ENCODE results near the gene PBLD.
"Not testable (repeated sequence)": the region's sequence is repeated elsewhere in the genome, so short reads cannot be mapped to it uniquely, and the experiment has no call there.

Gene PBLD

DNA sequence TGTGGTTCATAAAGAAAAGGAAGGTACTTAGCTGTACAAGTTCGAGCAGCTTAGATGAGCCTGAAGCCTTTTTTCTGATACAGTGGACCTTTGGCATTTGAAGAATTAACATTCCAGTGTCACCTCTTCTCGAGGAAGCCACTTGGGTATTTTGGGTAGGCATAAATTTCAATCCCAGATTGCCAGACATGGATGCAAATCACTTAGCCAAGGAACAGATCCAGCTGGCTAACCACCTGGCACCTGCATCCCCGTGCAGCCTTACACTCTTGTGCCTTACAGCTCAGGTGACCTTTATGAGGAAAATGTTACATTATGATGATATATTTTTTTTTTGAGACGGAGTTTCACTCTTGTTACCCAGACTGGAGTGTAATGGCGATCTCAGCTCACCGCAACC is 84.8 kb downstream of the PBLD start:
- H3K36me3 ChIP-seq (ENCODE audit: control insufficient read depth, low read length): no peaks in the 10 kb centered on the region
- H3K4me2 ChIP-seq (ENCODE audit: low read length): no peak overlapping the region
- H4K20me1 ChIP-seq (ENCODE audit: control insufficient read depth, insufficient read depth, low read depth, low read length): no peaks in the 10 kb centered on the region
- no peaks in the 10 kb centered on the region for H3K9me3 ChIP-seq (ENCODE audit: control insufficient read depth, insufficient read depth, low read length)
- TF ChIP-seq EZH2phosphoT487 (IDR thresholded peaks at IDR 0.05; ENCODE audit: borderline replicate concordance, low read length): no peak
- TF ChIP-seq, protein P1, sequence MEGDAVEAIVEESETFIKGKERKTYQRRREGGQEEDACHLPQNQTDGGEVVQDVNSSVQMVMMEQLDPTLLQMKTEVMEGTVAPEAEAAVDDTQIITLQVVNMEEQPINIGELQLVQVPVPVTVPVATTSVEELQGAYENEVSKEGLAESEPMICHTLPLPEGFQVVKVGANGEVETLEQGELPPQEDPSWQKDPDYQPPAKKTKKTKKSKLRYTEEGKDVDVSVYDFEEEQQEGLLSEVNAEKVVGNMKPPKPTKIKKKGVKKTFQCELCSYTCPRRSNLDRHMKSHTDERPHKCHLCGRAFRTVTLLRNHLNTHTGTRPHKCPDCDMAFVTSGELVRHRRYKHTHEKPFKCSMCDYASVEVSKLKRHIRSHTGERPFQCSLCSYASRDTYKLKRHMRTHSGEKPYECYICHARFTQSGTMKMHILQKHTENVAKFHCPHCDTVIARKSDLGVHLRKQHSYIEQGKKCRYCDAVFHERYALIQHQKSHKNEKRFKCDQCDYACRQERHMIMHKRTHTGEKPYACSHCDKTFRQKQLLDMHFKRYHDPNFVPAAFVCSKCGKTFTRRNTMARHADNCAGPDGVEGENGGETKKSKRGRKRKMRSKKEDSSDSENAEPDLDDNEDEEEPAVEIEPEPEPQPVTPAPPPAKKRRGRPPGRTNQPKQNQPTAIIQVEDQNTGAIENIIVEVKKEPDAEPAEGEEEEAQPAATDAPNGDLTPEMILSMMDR (IDR thresholded peaks at IDR 0.05; ENCODE audit: low read depth, low read length, poor library complexity, severe bottlenecking): no peak
- H3K79me2 ChIP-seq (ENCODE audit: control insufficient read depth, low read length): no peaks in the 10 kb centered on the region
- no peak overlapping the region for H3K4me3 ChIP-seq (ENCODE audit: low read length)
- H3K9me2 ChIP-seq (replicated peaks; ENCODE audit: control insufficient read depth, low read length): no peaks in the 10 kb centered on the region
- no peaks in the 10 kb centered on the region for H3F3A ChIP-seq (ENCODE audit: control insufficient read depth, insufficient read depth)
- no peak overlapping the region for H3K27ac ChIP-seq (ENCODE audit: low read depth, low read length)
- no peaks in the 10 kb centered on the region for H3K4me1 ChIP-seq (ENCODE audit: control insufficient read depth, low read length)
- H3K27me3 ChIP-seq (ENCODE audit: control insufficient read depth, low read length): no peaks in the 10 kb centered on the region

DNA sequence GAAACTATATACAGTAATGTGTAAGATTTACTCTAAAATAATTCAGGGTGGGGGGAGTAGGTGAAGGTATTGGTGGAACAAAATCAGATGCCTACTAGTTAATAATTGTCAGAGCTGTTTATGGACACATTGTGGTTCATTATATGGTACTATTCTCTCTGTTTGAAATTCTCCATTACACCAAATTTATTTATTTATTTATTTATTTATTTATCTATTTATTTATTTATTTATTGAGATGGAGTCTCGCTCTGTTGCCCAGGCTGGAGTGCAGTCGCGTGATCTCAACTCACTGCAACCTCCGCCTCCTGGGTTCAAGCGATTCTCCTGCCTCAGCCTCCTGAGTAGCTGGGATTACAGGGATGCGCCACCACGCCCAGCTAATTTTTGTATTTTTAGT is 86.3 kb downstream of the PBLD start:
- H3K9me3 ChIP-seq (ENCODE audit: control insufficient read depth, insufficient read depth, low read length); H3F3A ChIP-seq (ENCODE audit: control insufficient read depth, insufficient read depth); H3K4me2 ChIP-seq (ENCODE audit: low read length); H3K4me3 ChIP-seq (ENCODE audit: low read length); H3K27ac ChIP-seq (ENCODE audit: low read depth, low read length); H3K4me1 ChIP-seq (ENCODE audit: control insufficient read depth, low read length); H3K79me2 ChIP-seq (ENCODE audit: control insufficient read depth, low read length); H4K20me1 ChIP-seq (ENCODE audit: control insufficient read depth, insufficient read depth, low read depth, low read length); H3K36me3 ChIP-seq (ENCODE audit: control insufficient read depth, low read length); H3K27me3 ChIP-seq (ENCODE audit: control insufficient read depth, low read length); H3K9me2 ChIP-seq (replicated peaks; ENCODE audit: control insufficient read depth, low read length): not testable (repeated sequence)

DNA sequence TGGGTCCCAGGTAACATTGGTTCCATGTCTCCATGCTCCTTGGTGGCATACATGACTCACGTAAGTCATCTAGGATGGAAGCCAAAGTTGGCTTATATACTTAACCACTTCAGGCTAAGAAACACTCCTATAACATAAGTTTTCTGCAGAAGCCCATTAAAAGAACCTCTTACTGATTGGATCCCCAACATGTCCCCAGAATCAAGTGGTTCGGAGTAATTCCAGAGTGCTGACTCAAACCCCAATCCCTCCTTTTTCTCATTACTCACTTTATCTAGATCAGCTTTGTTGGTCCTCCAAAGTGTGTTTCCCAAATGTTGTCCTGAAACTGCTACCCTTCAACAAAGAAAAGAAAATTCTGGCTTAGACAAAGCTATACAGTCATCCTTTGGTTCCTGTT is 90.7 kb downstream of the PBLD start:
- Histone ChIP-seq H3K79me2 (ENCODE audit: control insufficient read depth, low read length) (no peaks in the 10 kb centered on the region), H3K27ac (ENCODE audit: low read depth, low read length) (no peak overlapping the region), H4K20me1 (ENCODE audit: control insufficient read depth, insufficient read depth, low read depth, low read length) (no peaks in the 10 kb centered on the region), H3K9me3 (ENCODE audit: control insufficient read depth, insufficient read depth, low read length) (no peaks in the 10 kb centered on the region), H3K4me1 (ENCODE audit: control insufficient read depth, low read length) (peaks cover 4% of the 10 kb centered on the region; the same call in 1 of the 2 replicates), H3K36me3 (ENCODE audit: control insufficient read depth, low read length) (no peaks in the 10 kb centered on the region), H3K4me2 (ENCODE audit: low read length) (no peak overlapping the region), H3K4me3 (ENCODE audit: low read length) (no peak overlapping the region), H3F3A (ENCODE audit: control insufficient read depth, insufficient read depth) (no peaks in the 10 kb centered on the region), H3K27me3 (ENCODE audit: control insufficient read depth, low read length) (no peaks in the 10 kb centered on the region), H3K9me2 (replicated peaks; ENCODE audit: control insufficient read depth, low read length) (no peaks in the 10 kb centered on the region)
- TF ChIP-seq EZH2phosphoT487 (IDR thresholded peaks at IDR 0.05; ENCODE audit: borderline replicate concordance, low read length): no peak
- TF ChIP-seq, protein P1 (IDR thresholded peaks at IDR 0.05; ENCODE audit: low read depth, low read length, poor library complexity, severe bottlenecking): no peak

DNA sequence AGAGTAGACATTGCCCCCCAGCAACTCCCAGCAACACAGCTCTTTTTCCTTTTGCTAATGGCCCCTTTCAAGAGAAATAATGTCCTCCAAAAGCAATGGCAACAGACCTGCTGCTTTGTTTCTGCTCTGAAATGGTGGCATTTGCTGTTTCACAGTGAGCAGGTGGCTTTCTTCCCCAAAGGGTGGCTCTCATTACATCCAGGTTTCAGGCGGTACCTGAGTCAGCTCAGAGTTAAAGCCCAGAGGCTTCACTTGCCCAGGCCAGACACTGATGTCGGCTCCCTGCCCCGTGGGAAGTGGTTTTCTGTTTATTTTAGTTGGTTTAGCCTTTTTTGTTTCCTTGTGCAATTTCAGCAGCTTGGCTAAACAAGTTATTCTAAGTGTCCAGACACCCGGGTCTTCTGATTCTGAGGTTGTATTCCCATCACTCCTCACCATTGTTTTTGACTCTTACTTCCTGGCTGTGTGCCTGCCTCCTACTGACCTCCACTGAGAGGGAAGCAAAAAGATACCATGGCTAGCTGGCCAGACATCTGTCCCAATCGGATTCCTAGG is 93.1 kb downstream of the PBLD start:
- no peaks in the 10 kb centered on the region for H3K36me3 ChIP-seq (ENCODE audit: control insufficient read depth, low read length)
- H3K27ac ChIP-seq (ENCODE audit: low read depth, low read length): no peak overlapping the region
- H3K79me2 ChIP-seq (ENCODE audit: control insufficient read depth, low read length): no peaks in the 10 kb centered on the region
- H3K9me2 ChIP-seq (replicated peaks; ENCODE audit: control insufficient read depth, low read length): no peaks in the 10 kb centered on the region
- H3K27me3 ChIP-seq (ENCODE audit: control insufficient read depth, low read length): no peaks in the 10 kb centered on the region
- H3K4me1 ChIP-seq (ENCODE audit: control insufficient read depth, low read length): peaks cover 4% of the 10 kb centered on the region; the same call in 1 of the 2 replicates
- no peaks in the 10 kb centered on the region for H3F3A ChIP-seq (ENCODE audit: control insufficient read depth, insufficient read depth)
- H3K4me2 ChIP-seq (ENCODE audit: low read length): no peak overlapping the region
- no peak overlapping the region for H3K4me3 ChIP-seq (ENCODE audit: low read length)
- no peaks in the 10 kb centered on the region for H4K20me1 ChIP-seq (ENCODE audit: control insufficient read depth, insufficient read depth, low read depth, low read length)
- no peaks in the 10 kb centered on the region for H3K9me3 ChIP-seq (ENCODE audit: control insufficient read depth, insufficient read depth, low read length)
- TF ChIP-seq, protein P1 (IDR thresholded peaks at IDR 0.05; ENCODE audit: low read depth, low read length, poor library complexity, severe bottlenecking): no peak
- no peak for TF ChIP-seq EZH2phosphoT487 (IDR thresholded peaks at IDR 0.05; ENCODE audit: borderline replicate concordance, low read length)
